Activated T-cell treated with anti-CD3 and anti-CD28 coated beads, Interleukin-2, amount 50 U/mL, for 24 hours (primary cell): ENCODE results near the gene BCL2L1.
A peak's percentile ranks its signal among the peaks of the same experiment; 100 is the strongest.

Source experiments
- DNase-seq: peaks from one replicate; pipeline ENCODE4 v3.0.0-alpha.2; 2020
- H3K27ac Mint-ChIP-seq: 2 replicates; pipeline ENCODE4 v1.8.0; 2020; ENCODE audit warnings: mild to moderate bottlenecking, mixed read lengths
- H3K27me3 Mint-ChIP-seq: 2 replicates; pipeline ENCODE4 v1.8.0; 2020; ENCODE audit warnings: mixed read lengths
- H3K36me3 Mint-ChIP-seq: 2 replicates; pipeline ENCODE4 v1.8.0; 2020; ENCODE audit warnings: low read depth, mixed read lengths
- H3K4me1 Mint-ChIP-seq: 2 replicates; pipeline ENCODE4 v1.8.0; 2020; ENCODE audit warnings: low read depth, mixed read lengths
- H3K4me3 Mint-ChIP-seq: 2 replicates; pipeline ENCODE4 v1.8.0; 2020; ENCODE audit warnings: mild to moderate bottlenecking, moderate library complexity, mixed read lengths
- H3K9me3 Mint-ChIP-seq: 2 replicates; pipeline ENCODE4 v1.8.0; 2020; ENCODE audit warnings: mixed read lengths

The BCL2L1 gene

DNA sequence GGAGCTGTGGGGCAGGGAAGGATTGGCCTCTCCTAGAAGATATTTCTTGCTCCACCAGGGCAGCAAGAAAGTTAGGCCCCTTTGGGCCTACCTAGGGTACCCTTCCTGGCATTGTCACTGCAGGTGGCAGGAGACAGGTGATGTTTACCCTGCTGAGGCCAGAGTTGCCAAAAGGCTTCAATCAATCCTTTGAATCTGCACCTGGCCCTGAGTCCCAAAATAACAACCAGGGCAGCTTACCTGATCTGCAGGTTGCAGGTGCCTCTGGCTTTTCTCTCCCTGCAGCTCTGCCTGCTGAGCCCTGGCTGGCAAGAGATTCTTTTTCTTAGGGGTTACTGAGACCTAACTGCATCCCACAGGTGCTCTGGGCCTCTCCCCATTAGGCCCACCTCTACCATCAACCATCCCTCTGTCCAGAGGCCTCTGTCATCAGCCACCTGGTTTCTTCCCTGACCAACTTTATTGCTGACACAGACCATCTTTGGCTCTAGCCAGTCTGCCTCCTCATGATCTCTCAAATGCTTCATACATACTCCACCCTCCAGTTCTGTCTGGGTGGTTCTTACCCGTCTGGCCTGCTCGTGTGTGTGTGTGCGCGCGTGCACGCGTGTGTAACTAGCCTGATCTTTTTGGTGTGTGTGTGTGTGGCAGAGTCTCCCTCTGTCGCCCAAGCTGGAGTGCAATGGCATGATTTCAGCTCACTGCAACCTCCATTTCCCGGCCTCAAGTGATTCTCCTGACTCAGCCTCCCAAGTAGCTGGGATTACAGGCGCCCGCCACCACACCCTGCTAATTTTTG is 13.7 kb downstream of the BCL2L1 start:
- Mint-ChIP-seq H3K36me3 (peaks cover 99% of the 10 kb centered on the region), H3K4me3 (no peak overlapping the region)

DNA sequence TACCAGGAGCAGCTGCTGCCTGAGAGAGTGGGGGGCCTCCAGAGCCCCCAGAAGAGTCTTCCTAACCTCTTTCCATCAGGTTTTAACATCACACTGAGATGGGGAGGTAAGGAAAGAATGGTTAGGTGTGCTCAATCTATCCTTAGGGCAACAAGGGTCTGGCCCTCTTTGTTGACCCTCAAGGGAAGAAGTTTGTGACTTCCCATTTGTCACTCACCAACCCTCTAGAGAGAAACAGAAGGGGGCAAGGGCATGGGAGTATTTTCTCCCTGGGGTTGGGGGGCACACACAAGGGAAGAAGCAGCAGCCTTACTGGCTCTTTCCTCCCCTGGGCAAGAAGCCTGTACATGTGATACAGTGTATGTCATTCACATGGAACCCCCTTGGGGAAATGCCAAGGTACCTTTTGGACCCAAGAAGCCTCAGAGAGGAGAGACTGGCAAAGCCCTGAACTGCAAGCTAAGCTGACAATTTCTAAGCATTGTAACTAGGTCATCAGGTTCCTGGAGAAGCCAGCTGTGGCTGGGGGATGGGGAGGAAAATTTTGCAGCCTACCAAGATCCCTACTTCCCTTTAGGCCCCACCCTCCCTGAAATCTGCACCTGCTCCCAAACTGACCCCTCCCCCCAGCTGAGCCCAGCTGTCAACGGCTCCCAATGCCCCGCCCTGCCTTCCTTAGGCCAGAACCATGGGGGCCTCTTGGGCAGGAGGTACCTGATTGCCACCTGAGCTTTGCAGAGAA is 14.5 kb downstream of the BCL2L1 start:
- H3K36me3 Mint-ChIP-seq, result peaks cover 99% of the 10 kb centered on the region
- no peak for DNase-seq
- no peaks in the 10 kb centered on the region for H3K9me3 Mint-ChIP-seq
- peaks cover 82% of the 10 kb centered on the region for H3K4me1 Mint-ChIP-seq
- H3K4me3 Mint-ChIP-seq, result no peak overlapping the region
- no peaks in the 10 kb centered on the region for H3K27me3 Mint-ChIP-seq
- H3K27ac Mint-ChIP-seq, result peak overlapping the region; percentile 72

More for the DNA sequence above, 13.7 kb downstream of the BCL2L1 start:
- H3K27ac Mint-ChIP-seq, result peak overlapping the region; percentile 60
- no peak for DNase-seq
- H3K9me3 Mint-ChIP-seq, result no peaks in the 10 kb centered on the region
- H3K4me1 Mint-ChIP-seq, result peaks cover 89% of the 10 kb centered on the region
- no peaks in the 10 kb centered on the region for H3K27me3 Mint-ChIP-seq

DNA sequence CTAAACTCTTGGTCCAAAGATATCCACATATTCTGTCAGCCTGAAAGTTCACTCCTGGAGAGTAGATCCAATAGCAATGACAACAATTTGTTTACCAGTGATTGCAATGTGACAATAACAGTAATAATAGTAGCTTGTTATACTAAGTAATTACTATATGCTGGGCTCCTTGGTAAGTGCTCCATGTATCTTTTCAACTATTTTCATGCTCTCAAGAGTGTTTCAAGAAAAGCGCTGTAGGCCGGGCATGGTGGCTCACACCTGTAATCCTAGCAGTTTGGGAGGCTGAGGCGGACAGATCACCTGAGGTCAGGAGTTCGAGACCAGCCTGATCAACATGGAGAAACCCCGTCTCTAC is 15.4 kb downstream of the BCL2L1 start:
- H3K27ac Mint-ChIP-seq, result peak overlapping the region; percentile 85
- no peak overlapping the region for H3K4me3 Mint-ChIP-seq
- H3K36me3 Mint-ChIP-seq, result peaks cover 99% of the 10 kb centered on the region
- peaks cover 75% of the 10 kb centered on the region for H3K4me1 Mint-ChIP-seq
- no peaks in the 10 kb centered on the region for H3K9me3 Mint-ChIP-seq
- no peak for DNase-seq
- no peaks in the 10 kb centered on the region for H3K27me3 Mint-ChIP-seq

DNA sequence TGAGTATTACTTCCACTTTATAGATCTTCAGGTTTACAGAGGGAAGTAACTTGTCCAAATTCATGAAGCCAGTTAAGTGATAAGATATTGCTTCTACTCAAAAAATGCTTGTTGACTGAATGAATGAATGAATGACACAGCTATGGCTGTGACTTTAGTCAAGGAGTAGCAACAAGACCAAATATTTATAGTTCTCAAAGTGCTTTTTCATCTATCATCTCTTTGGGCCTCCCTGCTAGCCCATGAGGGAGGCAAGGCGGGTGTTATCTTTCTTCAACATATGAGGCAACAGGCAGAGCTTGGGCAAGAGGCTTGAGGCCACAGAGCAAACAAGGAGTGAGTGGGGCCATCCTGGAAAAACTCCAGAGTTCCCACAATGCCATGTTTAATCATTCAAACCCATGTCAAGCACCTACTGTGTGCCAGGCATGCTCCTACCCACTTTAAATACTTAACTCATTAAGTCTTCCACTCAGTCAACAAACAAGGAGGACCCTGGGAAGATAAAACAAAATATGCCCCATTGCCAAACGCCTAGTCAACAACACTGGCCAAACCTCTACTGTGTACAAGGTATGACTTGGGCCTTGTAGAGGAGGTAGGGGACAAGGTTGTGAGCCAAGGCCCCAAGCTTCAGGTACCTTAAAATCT is 15.9 kb downstream of the BCL2L1 start:
- Mint-ChIP-seq H3K9me3 (no peaks in the 10 kb centered on the region), H3K27ac (peak overlapping the region; percentile 85), H3K36me3 (peaks cover 99% of the 10 kb centered on the region), H3K4me3 (no peak overlapping the region), H3K27me3 (no peaks in the 10 kb centered on the region), H3K4me1 (peaks cover 75% of the 10 kb centered on the region)
- DNase-seq, result no peak

DNA sequence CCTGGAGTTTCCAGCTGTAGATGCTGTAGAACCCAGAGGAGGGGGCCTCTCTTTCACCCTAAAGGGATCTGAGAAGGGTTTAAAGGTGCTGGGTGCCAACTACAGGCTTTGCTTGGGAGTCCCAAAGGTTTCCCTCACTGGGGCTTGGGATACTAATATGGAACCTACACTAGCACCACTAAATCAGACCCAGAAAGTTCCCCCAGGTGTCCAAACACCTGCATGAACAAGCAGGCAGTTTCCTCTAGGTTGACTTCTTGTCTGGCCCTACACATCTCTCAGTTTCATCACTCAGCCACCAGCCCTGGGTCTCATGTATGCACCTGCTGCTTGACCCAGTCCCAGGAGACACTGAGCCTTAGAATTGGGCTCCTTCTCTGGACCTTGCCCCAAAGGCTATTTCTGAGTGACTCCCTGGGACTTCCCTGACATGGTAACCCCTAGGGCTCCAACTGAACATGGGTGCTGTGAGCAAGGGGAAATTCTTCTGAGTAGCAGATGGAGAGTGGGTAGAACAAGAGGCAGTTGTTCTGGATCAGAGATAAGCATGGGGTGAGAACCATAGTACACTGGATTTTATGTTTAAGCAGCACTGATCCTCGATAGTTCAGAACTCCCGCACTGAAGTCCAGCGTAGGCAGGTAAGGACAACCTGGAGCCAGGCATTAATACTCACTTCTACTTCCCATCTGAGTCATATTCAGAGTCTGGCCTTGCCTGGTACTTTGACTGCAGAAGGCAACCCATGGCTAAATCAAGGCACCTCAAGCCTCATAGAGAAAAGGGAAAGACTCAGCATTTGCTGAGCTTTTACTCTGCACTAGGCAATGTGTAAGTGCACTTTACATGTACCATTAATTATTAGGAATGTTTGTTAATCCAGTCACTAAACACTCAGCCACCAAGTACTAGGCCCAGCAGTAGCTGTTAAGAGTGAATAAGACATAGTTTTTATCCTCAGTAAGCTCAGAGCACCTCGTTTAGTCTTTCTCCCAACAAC is 16.8 kb downstream of the BCL2L1 start:
- no peak overlapping the region for H3K4me3 Mint-ChIP-seq
- H3K4me1 Mint-ChIP-seq, result peaks cover 74% of the 10 kb centered on the region
- DNase-seq, result no peak
- no peaks in the 10 kb centered on the region for H3K9me3 Mint-ChIP-seq
- peak overlapping the region; percentile 85 for H3K27ac Mint-ChIP-seq
- H3K36me3 Mint-ChIP-seq, result peaks cover 99% of the 10 kb centered on the region
- H3K27me3 Mint-ChIP-seq, result no peaks in the 10 kb centered on the region

DNA sequence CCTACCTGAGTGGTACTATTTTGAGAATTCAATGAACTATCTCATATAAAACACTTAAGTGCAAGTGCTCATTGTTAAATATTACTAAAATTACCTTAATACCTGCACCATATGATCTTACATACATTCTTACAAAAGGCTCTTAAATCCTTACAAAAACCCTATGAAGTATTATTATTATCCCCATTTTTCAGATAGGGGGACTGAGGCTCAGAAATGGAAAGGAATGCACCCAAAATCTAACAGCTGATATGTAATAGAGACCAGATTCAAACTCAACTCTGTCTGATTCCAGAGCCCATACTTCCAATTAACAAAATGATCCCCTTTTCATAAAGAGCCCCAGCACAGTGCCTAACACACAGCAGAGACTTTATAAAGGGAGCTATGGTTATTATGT is 17.5 kb downstream of the BCL2L1 start:
- peaks cover 99% of the 10 kb centered on the region for H3K36me3 Mint-ChIP-seq
- H3K27ac Mint-ChIP-seq, result peak overlapping the region; percentile 23
- H3K4me3 Mint-ChIP-seq, result no peak overlapping the region
- H3K9me3 Mint-ChIP-seq, result no peaks in the 10 kb centered on the region
- H3K27me3 Mint-ChIP-seq, result no peaks in the 10 kb centered on the region
- no peak for DNase-seq
- H3K4me1 Mint-ChIP-seq, result peaks cover 74% of the 10 kb centered on the region

DNA sequence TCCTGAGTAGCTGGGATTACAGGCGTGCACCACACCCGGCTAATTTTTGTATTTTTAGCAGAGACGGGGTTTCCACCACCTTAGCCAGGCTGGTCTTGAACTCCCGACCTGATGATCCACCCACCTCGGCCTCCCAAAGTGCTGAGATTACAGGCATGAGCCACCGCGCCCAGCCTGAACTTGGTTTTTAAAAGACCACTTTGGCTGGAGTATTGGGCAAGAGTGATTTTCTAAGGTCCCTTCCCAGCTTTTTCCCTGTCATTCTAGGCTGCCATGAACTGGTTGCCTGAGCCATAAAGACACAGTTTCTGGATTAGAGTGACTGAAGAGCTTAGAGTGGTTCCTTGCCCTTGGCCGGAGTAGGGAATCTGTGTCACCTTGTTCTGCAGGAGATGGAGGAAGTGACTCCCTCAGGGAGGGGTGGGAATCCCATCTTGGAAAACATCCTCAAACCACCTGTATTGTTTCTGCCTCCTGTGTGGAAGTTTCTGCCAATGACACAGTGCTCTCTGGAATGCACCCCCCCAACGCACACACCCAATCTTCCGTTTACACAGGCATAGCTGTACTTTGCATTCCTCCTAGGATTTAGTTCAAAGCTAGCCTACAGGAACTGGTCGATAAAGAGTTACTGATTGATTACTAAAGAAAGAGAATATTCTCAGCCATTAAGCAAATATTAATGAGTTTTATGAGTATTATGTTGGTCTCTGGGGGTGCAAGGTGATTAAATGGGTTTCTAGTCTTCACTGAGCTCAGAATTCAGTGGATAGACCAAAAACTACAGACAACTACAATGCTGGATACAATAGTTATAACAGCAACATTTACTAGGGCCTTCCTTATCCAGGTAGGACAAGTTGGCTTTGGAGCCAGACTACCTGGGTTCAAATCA is 18.2 kb downstream of the BCL2L1 start:
- no peaks in the 10 kb centered on the region for H3K27me3 Mint-ChIP-seq
- peaks cover 99% of the 10 kb centered on the region for H3K36me3 Mint-ChIP-seq
- peaks cover 76% of the 10 kb centered on the region for H3K4me1 Mint-ChIP-seq
- DNase-seq, result no peak
- no peak overlapping the region for H3K4me3 Mint-ChIP-seq
- H3K27ac Mint-ChIP-seq, result peak overlapping the region; percentile 23
- H3K9me3 Mint-ChIP-seq, result no peaks in the 10 kb centered on the region

DNA sequence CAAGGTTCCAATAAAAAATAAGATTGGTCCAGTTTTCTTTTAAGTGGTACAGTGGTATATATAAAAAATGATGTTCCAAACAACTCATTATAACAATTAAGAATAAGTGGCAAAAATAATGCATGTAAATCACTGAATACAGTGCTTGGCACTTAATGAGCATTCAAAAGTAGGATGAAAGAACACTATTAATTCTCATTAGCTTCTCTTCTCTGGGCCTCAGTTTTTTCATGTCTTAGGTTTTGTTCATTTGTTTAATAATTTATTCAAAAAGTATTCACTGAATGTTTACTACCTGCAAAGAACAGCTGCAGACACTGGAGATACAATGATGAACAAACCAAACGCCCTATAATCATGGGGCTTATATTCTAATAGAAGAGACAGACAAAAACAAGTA is 21.1 kb downstream of the BCL2L1 start:
- no peak overlapping the region for H3K4me3 Mint-ChIP-seq
- no peak for DNase-seq
- no peaks in the 10 kb centered on the region for H3K9me3 Mint-ChIP-seq
- peaks cover 69% of the 10 kb centered on the region for H3K4me1 Mint-ChIP-seq
- H3K27me3 Mint-ChIP-seq, result no peaks in the 10 kb centered on the region
- H3K36me3 Mint-ChIP-seq, result peaks cover 99% of the 10 kb centered on the region
- H3K27ac Mint-ChIP-seq, result peak overlapping the region; percentile 84

DNA sequence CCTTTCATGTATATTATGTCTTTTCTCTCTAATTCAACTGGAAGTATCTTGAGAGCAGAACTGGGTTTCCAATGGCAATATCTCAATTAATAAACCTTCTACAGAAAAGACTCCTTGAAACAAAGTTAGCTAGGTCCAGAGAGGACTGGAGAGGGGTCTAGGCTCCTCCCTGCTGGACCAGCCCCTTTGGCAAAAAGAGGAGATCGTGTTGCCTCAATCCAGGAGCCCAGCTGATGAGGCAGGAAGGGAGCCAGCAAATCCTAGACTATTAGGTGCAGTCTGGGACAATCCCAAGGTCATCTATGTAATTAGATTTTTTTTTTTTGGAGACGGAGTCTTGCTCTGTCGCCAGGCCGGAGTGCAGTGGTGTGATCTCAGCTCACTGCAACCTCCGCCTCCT is 21.9 kb downstream of the BCL2L1 start:
- Mint-ChIP-seq H3K4me1 (peaks cover 68% of the 10 kb centered on the region), H3K27me3 (no peaks in the 10 kb centered on the region), H3K36me3 (peaks cover 99% of the 10 kb centered on the region), H3K4me3 (no peak overlapping the region), H3K9me3 (no peaks in the 10 kb centered on the region), H3K27ac (peak overlapping the region; percentile 89)
- DNase-seq, result no peak

DNA sequence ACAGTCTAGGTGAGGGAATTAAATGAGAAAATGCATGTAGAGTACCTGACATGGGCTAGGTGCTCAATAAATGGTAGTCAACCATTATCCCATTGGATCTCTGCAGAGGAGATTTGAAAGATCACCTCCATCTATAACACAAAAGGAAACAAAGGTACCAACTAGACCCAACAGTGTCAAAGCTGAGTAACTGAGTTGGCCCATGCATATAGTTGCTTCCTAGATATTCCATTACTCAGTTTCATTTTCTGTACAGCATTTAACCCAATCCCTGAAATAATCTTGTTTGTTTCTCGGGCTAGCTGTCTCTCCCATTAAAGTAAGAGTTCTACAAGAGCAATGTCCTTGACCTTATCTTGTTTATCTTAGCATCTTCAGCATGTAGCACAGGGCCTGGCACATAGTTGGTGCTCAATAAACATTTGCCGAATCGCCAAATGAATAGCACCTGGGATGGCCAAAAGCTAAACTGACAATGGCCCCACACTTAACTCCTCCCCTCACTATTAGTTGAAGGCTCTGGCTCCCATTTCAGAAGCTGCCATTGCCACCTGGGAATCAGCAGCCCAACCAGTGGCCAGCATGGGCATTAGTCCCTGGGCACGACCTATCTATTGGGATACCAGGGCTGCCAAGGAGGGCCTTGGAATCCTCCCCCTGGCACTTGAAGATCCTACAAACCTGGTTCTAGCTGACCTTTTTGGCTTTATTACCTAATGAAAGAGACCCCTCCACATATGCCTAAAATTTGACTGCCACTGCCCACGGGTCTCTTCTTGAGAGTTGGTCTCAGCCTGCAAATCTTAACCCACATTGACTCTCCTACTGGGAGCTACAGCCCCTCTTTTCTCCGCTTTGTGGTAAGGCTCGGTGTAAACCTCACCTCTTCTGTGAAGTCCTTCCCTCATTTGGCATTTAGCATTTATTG is 22.6 kb downstream of the BCL2L1 start:
- H3K27me3 Mint-ChIP-seq, result no peaks in the 10 kb centered on the region
- DNase-seq, result no peak
- no peak overlapping the region for H3K4me3 Mint-ChIP-seq
- H3K4me1 Mint-ChIP-seq, result peaks cover 70% of the 10 kb centered on the region
- H3K36me3 Mint-ChIP-seq, result peaks cover 100% of the 10 kb centered on the region
- H3K27ac Mint-ChIP-seq, result peak overlapping the region; percentile 89
- H3K9me3 Mint-ChIP-seq, result no peaks in the 10 kb centered on the region

DNA sequence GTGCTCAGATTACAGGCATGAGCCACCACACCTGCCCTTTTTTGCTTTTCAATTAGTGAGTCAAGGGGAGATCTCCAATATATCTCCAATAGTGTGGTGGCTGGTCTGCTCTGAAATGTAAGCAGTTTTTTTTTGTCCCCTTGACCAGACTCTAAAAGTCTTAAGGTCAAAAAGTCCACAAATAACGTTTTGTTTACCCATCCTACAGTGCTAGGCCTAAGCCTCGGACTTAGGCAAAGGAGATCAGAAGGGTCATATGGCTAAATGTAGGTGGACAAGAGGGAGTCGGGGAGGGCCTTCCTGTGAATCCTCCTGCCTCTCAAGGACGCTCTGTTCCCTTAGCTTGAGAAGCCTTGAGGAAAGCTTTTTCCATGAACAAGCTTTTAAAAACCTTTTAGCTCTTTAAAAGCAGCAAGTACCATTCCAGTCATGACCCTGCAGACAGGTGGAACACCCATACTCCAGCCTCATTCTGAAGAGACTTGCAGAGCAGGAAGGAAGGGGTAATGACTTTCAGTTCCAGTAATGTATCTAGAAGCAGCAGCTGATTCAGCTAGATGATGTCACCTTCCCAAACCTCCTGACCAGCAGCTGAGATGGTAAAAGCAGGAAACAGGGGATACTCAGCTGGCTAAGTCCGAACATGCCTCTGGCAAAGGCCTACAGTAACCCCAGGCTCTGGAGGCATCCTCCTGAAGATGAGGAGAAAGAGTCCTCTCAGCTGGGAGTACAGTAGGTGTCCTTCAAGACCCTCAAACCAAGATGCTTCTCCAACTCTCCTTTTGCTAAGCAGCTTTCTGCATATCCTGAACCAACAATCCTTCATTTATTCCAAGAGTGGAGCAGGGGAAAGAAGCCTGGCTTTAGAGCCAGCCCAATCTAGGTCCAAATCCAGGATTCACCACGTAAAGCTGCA is 23.6 kb downstream of the BCL2L1 start:
- H3K27ac Mint-ChIP-seq, result peak overlapping the region; percentile 89
- H3K4me3 Mint-ChIP-seq, result peak overlapping the region; percentile 40
- H3K27me3 Mint-ChIP-seq, result no peaks in the 10 kb centered on the region
- H3K36me3 Mint-ChIP-seq, result peaks cover 100% of the 10 kb centered on the region
- peaks cover 72% of the 10 kb centered on the region for H3K4me1 Mint-ChIP-seq
- DNase-seq, result no peak
- no peaks in the 10 kb centered on the region for H3K9me3 Mint-ChIP-seq
